ENCODE data around the gene CDK11A.

Gene CDK11A

GRCh38 chr1:1658583-1659549 lies 65.3 kb downstream of the CDK11A start, which contains the start of gene CDK11B:
CDK11B (minus strand) TSS chr1:1659004; CDS start chr1:1657485, 1,519 bp downstream.
- peak; percentile 98 for DNase-seq

Measured in hematopoietic multipotent progenitor cell treated with erythropoietin and hydrocortisone succinate and interleukin-3 and kit ligand, for 4 days (in vitro differentiated cells).